Stimulated activated CD4-positive, alpha-beta T cell treated with anti-CD3 and anti-CD28 coated beads, Interleukin-2, amount 100 ng/mL, for 24 hours (primary cell): ENCODE results near the gene POLR3E.

Source experiments
- DNase-seq, 2 donors: peaks; one replicate each; pipeline ENCODE4 v3.0.0-alpha.2; 2020

POLR3E gene

GRCh38 chr16:22317625-22318024 lies 20.4 kb downstream of the POLR3E start:
- no peak for DNase-seq

- peak; percentile 66 to 72 for DNase-seq
Observed at GRCh38 chr16:22318690-22319358, 21.6 kb downstream of the POLR3E start.

DNA sequence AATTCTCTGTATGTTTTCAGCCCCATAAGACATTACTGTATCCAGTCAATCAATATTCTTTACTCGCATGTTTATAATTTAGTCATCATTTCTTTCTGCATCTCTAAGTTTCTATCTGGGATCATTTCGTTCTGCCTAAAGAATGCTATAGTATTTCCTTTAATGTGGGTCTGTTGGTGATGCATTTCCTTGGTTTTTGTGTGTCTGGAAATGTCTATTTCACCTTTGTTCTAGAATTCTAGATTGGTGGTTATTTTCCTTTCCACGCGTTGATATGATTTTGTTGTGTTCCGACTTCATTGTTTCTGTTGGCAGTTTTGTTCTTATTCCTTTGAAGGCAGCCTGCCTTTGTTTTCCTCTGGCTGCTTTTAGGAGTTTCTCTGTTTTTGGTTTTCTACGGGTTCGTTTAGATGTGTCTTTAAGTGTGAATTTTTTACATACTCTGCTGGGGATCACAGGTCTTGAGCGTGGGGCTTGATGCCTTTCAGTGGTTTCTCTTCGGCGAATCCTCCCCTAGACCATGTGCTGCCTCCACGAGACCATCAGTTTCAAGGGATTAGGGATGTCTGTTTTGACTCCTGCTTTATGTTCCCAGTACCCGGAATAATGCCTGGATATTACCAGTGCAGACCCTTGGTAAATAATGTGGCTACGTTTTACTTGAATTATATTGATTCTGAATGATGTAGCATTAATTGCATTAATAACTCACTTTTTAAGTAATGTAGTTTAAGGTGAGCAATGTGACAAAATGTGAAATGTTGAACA lies 23.5 kb downstream of the POLR3E start:
- DNase-seq = no peak

DNA sequence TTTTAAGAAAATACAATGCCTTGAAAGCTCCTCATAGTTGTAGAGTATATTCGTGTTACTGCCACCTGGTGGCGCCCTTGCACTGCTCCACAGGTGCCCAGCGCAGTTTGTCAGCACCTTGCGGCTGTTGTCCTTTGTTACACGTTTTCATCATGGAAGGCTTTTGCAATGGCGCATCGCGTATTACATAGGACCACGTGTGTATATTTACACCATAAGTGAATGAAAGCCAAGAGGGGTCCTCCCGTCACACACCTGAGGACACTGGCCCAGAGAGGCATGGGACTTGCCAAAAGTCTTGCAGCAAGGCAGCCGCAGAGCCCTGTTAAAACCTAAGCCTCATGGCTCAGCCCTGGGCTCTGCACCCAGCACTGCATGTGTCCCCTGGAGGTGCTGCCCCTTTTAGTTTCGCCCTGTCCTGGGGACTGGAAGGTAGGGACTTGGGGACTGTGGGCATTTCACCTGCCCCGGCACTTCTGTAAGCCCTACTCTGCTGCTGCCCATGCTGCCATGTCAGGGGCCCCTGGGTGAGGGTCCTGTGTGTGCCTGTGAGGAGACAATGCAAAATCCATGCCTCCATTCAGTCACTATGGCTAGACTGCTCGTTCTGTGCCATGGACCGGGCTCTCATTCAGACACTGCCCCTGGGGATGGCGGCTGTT lies 24.3 kb downstream of the POLR3E start:
- peak; percentile 69 to 71 for DNase-seq

DNA sequence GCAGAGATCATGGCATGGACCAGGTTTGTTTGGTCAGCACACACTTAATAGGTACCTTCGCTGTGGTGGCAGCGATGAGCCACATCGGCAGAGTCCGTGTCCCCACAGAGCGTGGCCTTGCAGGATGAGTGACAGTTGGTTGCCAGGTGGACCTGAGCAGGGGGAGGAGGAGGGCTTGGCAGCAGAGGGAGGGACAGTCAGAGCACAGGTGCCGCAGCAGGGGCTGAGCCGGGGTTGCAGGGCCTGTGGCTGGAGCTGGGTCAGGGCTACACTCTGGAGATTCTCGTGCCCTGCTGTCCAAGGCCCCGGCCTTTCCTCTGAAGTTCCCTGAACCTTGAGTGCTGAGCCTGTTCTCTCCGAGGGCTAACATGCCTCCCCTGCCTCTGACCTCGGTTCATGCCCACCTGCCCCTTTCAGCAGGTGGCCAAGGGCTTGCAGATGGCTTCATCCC lies 24.8 kb downstream of the POLR3E start:
- no peak for DNase-seq

GRCh38 chr16:22322741-22323140 lies 25.5 kb downstream of the POLR3E start:
- DNase-seq = no peak

- DNase-seq = no peak
Observed at GRCh38 chr16:22323173-22323958, 26.2 kb downstream of the POLR3E start.

- DNase-seq = no peak
Observed at GRCh38 chr16:22323959-22324786, 27.0 kb downstream of the POLR3E start.

DNA sequence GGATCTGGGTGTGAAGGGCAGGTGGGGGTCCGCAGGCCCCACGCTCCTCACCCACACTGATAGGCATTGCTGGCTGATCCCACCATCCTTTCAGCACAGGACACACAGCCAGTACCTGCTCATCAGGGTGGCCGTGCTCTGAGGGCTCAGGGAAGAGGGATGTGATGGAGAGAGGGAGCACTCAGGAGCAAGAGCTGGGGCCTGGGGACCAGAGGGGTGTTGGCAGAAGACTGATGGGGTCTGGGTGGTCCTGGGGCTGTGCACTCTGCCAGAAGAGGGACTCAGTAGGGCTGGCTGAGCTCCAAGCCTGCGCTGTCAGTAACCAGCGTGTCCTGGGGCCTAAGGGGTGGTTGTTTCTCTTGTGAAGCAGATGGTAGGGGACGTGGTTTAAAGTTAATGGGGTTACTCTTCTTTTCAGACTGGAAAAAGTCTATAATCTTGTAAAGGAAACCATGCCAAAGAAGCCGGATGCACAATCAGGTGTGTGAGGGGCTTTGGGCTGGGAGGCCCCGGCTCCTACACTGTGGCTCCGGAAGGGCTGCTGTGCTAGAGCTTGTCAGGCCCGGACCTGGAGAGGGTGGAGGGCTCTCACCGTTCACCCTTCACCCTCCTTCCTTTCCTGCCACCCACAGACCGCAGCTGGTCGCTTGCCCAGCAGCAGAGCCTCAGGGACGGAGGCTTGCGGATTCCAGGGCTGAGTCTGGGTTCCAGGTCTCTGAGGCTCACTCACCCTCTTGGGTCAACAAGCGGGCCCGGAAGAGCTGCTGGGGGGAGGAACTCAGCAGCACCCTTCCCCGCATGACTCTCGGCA lies 27.8 kb downstream of the POLR3E start:
- no peak for DNase-seq

GRCh38 chr16:22325598-22326368 lies 28.6 kb downstream of the POLR3E start:
- no peak for DNase-seq

DNA sequence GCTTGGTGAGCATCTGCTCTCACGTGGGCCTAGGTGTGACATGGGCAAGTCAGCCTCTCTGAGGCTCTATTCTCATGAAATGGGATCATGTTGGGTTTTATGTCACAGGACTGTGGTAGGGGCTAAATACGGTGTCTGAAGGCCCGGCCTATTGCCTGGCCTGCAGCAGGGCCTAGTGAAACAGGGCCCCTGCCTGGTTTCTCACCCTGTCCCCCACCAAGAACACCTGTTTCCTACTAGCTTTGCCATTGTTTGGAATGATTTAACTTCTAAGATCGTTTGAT lies 29.1 kb downstream of the POLR3E start:
- DNase-seq = no peak

GRCh38 chr16:22326771-22327445 lies 29.7 kb downstream of the POLR3E start:
- no peak for DNase-seq

DNA sequence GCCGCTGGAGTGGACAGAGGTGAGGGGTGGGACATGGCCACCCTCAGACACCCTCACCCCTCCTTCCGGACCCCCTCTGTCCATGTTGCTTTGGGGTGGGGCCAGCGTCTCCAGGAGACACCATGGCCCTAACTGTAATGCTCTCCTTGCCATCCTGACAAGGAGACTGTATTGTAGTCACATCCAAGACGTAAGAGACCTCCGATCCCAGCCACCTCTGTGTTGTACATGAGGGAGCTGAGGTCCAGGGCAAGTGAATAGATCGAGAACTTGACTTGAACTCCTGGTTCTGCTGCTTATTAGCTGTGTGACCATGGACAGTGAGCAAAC lies 30.2 kb downstream of the POLR3E start:
- no peak for DNase-seq

DNA sequence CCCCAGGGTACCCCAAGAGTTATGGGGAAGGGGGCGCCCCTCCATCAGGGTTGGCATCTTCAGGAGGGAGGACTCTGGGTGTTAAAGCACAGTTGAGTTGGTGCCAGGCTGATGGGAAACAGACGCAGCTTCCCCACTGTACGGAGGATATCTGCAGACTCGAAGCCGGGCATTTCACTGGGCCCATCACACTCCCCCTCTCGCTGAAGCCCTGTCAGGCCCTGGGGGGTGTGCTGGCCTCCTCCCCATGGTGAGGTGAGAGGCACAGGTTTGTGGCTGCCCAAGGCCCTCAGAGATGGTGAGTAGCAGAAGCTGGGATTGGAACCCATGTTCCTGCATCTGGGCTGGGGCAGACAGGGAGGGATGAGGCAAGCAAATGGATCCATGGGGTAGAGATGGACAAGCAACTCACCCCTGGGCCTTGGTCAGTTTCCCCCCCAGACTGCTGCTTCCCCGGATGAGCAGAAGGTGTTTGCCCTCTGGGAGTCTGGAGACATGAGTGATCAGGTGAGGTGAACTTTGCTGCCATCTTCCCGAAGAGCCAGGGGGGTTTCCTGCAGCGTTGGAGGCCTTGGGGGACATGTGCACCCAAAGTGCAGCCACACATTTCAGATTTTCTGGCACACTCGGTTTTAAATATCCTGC lies 31.0 kb downstream of the POLR3E start:
- no peak for DNase-seq

DNA sequence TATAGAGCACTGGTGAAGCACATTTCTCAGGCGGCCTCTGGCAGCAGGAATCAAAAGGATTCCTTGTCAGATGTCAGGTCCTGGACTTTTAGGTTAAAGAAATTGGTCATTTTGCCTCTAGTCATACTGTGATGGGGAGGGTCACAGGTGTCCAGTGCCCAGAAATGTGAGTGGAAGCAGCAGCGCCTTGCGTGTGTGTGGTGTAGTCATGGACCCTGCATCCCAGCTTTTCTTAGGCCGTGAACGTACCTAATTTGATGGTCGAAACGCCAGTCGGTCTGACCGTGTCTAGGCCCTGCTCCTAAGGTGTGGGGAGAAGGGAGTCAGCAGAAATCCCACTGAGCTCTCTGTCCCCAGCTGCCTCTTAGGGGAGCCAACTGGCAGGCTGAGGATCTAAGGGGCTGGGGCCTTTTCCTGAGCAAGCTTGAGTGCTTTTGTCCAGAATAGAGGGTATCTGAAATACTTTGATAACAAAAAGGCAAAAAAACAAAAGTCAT lies 32.0 kb downstream of the POLR3E start:
- DNase-seq = no peak

DNA sequence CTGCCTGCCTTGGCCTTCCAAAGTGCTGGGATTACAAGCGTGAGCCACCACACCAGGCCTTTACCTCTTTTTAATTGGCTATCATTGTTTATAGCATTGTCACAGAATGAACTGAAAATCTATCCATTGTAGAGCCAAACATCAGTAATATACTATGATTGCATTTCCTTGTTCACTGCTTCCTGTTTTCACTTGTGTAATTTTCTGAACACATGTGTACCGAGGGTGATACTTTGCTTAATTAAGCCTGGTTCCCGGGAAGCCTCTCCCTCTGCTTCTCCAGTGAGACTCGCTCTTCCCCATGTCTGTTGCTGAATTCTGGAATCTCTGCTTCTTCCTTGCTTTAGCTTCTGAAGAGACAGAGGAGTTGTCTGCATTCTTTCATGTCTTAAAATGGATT lies 33.1 kb downstream of the POLR3E start:
- DNase-seq = no peak

DNA sequence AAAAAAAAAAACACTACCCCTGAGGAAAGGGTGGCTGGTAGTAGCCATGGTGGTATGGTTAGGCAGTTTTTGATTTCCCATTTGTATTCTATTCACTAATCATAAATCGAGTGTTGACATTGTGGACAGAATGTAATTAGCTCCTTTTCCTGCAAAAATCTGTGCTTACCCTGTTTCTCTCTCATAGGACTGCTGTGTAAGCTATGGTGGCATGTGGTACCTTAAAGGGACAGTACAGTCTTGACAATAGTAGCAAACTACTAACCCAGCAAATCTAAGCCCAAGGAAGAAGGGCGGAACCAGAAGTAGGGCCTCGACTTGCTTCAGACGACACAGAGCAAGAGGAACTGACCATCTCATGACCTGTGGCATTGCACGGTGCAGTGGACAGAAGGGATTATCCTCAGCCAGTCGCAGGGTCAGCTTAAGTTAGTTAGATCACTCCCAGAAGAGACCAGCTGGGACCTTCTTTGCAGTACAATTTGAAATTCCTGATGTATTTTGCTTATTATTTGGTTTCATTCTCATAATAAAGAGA lies 36.3 kb downstream of the POLR3E start:
- no peak for DNase-seq

DNA sequence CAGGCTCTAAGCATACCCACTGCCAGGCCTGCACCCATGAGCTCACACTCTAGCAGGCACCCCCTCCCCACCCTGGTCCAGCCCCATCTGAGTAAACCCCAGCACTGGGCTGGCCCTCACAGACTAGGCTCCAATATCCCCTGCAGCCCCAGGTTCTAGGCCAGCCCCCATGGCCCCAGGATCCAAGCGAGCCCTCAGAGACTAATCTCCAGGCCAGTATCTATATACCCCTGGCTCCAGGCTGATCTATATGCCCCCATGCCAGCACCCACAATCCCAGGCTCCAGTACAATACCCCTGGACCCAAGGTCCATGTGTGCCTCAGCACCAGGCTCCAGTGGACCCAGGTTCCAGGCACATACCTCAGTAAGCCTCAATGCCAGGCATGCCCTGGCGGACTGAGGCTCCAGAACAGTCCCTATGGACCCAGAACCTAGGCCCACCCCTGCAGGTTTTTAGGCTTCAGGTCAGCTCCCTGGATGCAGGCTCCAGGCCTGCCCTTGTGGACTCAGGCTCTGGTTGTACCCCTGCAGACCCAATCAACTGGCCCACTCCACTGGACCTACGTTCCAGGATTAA lies 38.5 kb downstream of the POLR3E start:
- no peak for DNase-seq

GRCh38 chr16:22336581-22336980 lies 39.4 kb downstream of the POLR3E start:
- no peak for DNase-seq
